HT-29 (cell line): ENCODE data around the gene PRR35. TPM values are rescaled to one million over a fixed set of nuclear protein-coding genes. Genes with fewer than 3 reads are reported as not detected.

Experiments
- DNase-seq: peaks from one replicate; pipeline ENCODE4 v3.0.0-alpha.2; 2015; ENCODE audit warnings: low spot score
- total RNA-seq: library from RNA; depleted of rRNA; stranded (reverse); fragments of >200 nt; shearing (Covaris generic); gene quantifications from 2 replicates; pipeline ENCODE4 v1.2.3, GENCODE V29; 2014

The PRR35 gene
- total RNA-seq, 1 experiment from 2014 or later: not detected

DNA sequence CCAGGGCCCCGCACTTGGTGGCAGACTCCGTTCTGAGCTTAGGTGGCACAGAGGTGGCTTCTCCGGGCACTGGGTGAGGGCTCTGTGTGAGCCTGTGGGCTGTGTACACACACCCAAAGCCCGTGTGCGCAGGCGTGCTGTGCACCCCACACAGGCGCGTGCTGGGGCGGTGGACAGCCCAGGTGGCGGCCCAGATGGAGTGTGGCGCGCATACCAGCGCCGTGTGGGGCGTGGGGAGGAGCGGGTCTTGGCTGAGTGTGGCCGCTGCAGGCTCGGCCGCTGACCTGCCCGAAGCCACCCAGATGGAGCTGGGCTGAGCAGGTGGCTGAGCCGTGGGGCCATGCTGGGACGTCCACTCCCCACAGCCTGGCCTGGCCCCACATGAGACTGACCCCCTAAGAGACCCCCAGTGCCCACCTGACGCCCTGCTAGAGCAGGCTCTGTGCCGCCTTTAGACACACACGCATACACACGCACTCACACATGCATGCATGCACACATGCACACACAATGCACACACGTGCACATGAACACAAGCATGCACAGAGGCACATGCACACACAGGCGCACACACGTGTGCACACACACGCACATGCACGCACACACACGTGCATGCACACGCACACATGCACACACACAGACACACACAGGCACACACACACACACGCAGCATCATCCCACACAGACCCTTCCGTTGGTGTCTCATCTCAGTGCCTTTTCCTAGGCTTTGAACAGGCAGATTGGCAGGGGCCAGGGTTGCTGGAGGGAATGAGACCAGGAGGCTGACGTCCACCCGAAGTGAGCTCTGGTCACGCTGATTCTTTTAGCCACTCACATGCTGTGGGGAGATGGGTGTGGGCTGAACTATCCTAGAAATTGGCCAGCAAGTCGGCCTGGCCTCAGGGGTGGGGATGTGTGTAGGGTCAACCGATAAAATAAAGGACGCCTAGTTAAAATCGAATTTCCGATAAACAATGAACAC lies 2.1 kb downstream of the PRR35 start:
- DNase-seq: no peak

DNA sequence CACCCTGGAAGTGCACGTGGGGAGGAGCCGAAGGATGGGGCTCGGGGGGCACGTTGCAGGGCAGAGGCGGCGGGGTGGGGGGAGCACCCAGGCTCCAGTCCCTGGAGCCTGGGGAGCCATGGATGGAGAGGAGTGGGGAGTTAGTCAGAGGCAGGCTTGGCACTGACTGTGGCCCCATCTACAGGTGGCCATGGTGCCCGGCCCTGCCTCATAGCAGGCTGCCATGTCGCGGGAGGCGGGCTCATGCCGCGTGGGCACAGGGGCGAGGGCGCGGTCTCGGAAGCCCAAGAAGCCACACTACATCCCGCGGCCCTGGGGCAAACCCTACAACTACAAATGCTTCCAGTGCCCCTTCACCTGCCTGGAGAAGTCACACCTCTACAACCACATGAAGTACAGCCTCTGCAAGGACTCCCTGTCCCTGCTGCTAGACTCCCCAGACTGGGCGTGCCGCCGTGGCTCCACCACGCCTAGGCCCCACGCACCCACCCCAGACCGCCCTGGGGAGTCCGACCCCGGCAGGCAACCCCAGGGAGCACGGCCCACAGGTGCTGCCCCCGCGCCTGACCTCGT lies 3.0 kb downstream of the PRR35 start:
- DNase-seq: peak; percentile 12

DNA sequence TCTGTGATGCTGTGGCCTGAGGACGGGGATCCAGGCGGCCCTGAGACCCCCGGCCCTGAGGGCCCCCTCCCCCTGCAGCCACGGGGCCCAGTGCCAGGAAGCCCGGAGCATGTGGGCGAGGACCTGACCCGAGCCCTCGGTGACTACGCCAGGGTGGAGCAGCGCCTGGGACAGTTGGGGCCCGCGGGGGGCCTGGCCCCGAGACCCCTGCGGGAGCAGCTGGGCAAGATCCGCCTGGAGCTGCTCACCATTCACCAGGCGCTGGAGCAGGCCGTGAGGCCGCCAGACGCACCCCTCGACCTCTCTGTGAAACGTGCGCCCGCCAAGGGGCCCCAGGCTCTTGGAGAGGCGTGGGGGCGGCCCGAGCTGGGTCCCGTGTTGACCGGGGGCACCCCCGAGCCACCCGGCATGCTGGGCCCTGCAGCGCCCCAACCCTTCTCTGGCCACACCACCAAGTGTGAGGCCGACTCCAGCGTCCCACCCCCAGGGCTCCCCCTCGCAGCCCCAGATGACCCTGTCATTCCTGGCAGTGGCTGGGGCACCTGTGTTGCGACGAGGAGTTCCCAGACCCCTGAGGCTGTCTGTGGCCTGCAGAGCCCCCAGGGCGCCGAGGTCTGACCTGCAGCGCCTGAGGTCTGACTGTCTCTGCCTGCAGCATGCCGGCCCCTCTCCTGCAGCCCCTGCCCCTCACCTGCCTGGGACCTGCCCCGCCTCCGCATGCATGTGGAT lies 4.7 kb downstream of the PRR35 start:
- DNase-seq: no peak

DNA sequence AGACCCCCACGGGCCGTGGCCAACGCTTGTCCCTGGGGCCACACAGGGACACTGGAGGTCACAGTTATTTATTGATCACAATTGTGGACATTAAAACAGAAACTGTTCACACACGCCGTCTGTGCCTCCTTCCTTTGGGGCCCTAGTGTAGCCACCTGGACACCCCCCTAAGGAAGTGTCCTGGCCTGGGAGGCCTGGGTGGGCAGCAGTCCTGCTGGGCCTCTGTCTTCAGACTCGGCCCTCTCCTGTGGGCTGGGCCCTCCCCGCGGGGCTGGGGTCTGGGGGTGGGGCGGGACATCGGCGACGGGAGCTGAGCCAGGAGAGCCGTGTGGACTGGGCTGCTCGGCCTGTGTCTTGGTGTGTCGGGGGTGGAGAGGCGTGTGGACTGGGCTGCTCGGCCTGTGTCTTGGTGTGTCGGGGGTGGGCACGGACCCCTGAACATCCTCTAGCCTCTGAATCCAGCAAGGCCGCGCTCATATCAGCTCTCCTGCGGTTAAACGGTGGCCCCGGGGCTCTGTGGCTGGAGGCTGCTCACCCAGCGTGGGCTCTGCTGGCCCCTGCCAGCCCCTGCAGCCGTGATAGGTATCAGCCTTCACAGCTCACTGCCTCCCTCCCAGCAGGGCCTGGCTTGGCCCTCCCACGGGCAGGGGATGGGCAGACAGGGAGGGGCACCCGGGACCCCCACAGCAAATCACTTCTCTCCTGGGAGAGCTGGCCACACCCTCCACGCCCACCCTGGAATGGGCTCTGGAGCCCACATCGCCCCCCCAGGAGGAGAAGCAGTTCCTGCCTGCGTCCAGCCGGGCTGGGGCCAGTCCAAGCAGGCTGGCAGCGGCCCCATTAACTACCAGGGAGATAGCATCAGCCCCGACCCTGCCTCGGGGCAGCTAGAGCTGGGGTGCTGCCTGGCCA lies 5.5 kb downstream of the PRR35 start:
- DNase-seq: no peak

DNA sequence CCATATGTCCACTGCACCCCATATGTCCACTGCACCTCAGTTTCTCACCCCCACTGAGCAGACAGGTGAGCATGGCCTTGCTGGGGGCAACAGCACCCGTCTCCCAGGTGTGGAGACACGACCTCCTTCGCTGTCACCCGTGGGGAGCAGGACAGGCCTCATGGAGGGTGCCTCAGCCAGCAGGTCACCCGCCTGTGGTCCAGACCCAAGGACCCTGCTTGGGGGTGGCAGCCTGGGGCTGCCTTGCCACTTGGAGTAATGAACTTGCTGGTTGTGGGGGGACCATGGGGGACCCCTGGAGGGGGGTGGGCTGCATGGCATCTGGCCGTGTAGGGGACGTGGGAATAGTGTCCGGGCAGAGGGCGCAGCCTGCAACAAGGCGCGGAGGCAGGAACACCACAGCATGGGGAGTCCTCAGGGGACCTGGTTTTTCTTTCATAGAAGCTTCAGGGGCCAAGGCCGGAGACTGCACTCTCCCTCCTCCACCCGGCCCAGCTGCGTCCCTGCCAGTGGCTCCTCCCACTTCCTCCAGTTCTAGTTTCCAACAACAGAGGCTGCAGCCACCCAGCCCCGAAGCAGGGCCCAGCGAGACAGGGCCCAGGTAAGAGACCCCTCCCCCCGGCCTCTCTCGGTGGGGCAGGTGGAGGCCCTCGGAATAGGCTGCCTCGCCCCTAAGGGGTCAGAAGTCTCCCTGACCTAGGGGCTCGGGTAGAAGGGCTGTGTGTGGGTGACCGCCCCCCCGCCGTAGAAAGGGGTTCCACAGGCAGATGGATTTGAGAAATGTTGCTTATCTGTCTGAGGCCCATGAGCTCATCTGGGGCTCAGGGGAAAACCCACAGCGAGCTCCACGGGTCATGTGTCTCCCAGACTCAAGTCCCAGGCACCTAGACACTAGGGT lies 6.5 kb downstream of the PRR35 start, which contains the start of gene NHLRC4:
Gene NHLRC4 (plus strand): TSS at position 531 of the 898 bp plus-strand sequence. CDS start 1,043 bp downstream, outside the sequence.
- peak; percentile 25 for DNase-seq

DNA sequence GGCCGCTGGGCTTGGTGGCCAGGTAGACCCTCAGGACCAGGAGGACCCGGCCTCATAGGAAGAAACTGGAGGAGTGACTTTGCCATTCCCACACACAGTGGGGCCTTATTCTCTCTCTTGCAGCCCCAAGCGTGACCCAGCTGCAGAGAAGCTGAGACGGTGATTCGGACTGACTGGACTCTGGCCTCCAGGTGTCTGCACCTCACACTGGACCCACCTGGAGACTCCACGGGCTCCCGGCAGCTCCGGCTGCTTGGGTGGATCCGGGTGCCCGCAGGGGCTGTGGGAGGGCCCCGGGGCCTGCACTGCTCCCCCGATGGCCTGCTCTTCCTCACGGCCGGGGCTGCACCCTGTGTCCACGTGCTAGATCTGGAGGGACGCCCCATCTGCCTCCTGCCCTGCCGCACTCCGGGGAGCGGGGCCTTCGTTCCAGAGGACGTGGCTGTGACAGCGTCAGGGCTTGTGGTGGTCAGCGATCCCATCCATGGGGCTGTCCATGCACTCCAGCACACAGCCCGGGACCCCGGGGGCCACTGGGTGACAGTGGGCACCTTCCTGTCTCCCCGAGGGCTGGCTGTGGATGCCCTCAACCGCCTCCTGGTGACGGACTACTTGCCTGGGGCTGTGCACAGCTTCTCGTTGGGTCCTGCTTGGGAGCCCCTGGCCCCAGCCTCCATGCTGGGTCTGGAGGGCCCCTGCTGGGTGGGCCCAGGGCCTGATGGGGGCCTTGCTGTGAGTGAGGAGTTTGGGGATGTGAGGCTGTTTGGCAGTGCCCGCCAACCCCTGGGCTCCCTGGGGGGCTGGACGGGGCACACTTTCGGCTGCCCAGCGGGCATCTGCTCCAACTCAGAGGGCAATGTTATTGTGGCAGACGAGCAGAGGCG lies 7.4 kb downstream of the PRR35 start:
- DNase-seq: no peak

DNA sequence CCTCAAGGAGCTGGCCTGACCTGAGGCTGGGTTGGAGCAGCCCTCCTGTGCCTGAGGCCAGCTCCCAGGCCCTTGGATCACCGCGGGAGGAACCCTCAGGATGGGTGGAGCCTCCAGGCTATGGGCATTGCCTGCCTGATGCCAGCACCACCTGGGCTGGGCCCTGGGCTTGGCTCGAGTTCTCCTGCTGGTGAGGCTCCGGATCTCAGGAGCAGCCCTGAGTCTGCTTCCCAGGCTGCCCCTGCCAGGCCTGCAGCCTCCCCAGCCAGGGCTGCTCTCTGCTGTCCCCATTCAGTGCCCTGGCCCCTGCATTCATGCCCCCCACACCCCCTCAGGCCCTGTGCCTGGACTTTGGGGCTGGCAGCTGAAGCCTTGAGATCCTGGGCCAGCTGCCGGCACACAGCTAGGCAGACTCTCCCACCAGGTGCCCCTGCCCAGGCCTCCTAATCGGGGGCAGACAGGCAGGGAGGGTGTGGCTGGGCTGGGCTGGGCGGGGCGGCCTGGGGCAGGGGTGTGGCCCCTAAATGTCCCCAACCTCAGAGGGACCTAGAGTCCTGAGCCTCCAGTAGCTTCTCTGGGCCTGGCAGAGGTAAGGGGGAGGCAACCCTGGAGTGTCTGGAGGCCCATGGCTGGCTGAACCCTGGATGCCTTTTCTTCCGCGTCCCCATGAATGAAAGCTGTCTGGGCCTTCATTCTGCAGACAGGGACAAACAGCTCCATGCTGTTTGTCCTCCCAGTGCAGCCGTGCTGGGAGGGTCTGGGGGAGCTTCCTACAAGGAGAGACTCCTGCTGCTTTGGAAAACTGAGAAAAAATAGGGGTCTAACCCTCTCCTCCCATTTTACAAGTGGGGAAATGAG lies 8.4 kb downstream of the PRR35 start:
- no peak for DNase-seq

DNA sequence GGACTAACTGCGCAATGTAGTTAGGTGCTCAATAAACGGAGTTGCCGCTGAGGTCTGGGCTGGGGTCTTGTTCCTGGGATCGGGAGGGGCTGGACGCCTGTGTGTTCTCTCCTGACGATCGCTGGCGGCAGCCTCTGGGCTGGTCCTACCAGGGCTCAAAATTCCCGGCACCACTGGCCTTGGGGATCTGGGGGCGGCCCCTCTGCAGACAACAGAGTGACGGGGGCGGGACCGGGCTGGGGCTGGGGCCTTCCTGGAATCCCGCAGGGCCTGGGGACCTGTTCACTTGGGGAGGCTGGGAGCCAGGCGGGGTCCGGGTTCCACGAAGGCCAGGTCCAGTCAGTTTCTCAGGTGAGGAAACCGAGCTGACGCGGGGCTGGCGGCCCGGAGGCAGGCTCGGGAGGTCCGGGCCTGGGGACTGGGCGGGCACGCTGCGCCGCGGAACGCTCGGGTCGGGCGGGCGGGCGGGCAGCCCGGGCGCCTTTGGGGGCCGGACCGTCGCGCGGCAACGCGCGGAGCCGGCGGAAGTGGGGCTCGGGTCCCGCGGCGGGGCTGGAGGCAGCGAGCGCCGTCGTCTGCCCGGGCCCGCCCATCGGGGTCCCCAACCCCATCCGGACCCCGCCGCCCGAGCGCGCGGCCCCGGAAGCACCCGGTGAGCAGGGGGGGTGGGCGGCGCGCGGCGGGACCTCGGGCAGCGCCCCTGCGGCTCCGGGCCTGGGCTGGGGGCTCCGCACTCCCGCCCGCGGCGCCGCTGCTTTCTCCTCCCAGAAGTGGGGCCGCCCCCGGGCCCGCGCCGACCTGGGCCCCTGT lies 9.5 kb downstream of the PRR35 start, which contains the start of gene PIGQ:
Gene PIGQ (plus strand): TSS at position 524 of the 810 bp plus-strand sequence. CDS start 4,107 bp downstream, outside the sequence.
- peak; percentile 48 for DNase-seq

DNA sequence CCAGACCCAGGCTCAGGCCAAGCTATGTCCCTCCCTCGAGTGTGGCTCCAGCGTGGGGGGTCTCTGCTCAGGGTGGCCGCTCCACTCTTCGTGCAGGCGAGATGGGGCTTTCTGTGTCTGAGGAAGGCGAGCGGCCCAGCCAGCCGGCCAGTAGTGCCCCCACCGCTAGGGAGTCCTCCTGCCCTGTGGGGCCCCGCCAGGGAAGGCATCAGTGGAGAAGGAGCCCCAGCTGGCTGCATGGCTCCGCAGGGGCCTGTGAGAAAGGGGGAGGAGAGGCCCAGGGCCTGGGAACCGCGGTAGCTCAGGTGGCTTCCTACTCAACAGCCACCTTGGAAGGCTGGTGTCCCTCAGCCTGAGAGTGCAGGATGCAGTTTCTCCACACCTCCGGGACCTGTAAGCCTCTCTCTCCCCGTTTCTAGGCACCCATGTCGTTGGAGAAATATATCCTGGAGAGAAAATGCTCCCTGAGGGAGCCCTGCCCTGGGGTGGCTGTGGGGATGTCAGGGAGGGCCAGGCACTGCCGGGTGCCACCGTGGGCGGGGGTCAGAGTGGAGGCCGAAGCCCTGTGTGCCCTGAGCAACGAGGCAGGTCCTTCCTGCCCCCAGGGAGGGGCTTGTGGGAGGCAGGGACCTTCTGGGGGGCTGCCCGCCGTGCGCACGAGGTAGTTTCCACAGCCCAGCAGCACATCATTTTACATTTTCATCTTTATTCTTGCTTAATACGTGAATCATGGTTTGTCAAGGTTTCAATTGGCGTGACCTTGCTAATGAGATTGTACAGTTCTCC lies 12.9 kb downstream of the PRR35 start:
- DNase-seq: no peak

DNA sequence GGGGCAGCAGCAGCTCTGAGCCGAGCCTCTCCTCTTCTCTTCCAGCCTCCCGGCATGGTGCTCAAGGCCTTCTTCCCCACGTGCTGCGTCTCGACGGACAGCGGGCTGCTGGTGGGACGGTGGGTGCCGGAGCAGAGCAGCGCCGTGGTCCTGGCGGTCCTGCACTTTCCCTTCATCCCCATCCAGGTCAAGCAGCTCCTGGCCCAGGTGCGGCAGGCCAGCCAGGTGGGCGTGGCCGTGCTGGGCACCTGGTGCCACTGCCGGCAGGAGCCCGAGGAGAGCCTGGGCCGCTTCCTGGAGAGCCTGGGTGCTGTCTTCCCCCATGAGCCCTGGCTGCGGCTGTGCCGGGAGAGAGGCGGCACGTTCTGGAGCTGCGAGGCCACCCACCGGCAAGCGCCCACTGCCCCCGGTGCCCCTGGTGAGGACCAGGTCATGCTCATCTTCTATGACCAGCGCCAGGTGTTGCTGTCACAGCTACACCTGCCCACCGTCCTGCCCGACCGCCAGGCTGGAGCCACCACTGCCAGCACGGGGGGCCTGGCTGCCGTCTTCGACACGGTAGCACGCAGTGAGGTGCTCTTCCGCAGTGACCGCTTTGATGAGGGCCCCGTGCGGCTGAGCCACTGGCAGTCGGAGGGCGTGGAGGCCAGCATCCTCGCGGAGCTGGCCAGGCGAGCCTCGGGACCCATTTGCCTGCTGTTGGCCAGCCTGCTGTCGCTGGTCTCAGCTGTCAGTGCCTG lies 14.0 kb downstream of the PRR35 start:
- no peak for DNase-seq

DNA sequence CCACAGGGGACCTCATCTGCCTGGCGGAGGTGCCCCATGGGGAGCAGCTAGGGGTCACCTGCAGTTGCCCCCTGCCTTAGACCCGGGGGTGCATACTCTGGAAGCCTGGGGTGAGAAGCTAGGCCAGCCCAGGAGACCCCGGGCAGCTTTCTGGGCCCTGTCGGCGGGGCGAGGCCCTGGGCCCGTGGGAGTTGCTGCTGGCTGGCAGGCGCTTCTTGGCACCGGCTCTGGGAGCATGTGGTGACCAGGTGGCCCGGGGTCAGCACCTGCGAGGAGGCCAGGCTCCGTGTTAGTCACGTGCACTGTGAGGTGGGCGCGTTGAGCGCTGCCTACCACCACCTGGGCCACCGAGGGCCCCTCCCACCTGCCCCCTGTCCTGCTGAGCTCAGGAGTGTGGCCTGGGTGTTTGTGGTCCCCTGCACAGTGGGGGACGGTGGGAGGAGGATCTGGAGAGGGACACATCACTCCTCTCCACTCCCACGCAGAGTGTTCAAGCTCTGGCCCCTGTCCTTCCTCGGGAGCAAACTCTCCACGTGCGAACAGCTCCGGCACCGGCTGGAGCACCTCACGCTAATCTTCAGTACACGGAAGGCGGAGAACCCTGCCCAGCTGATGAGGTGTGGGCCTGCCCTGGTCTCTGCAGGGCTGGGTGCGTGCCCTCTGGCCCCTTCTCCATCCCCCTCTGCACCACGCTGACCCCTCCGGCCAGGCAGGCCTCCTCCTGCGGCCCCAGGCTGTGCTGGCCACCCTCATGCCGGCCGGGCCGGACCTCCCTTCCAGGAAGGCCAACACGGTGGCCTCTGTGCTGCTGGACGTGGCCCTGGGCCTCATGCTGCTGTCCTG lies 15.4 kb downstream of the PRR35 start:
- DNase-seq: no peak

DNA sequence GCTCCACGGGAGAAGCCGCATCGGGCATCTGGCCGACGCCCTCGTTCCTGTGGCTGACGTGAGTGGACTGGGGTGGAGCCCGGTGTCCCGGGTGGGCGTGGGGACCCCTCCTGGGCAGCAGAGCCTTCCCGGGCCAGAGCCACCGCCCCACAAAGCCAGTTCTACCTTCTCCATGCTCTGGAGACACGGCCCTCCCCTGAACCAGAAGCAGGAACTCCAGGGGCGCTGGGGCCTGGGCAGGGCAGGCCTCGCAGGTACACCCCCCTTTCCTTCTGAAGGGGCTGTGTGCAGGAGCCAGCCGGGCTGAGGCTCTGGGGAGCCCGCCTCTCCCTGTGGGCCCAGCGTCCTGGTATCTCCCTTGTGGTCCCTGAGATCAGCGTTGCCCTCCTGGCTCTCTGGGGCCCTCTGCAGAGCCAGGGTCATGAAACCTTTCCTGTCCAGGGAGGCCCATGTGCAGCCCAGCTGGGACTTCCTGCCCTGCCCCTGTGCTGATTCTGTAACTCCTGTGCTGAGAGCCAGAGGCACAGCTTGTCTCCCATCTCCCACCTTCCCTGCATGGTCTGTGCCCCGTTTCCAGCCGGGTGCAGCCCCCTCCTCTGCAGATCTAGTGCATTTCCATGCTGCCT lies 16.1 kb downstream of the PRR35 start:
- DNase-seq: no peak

DNA sequence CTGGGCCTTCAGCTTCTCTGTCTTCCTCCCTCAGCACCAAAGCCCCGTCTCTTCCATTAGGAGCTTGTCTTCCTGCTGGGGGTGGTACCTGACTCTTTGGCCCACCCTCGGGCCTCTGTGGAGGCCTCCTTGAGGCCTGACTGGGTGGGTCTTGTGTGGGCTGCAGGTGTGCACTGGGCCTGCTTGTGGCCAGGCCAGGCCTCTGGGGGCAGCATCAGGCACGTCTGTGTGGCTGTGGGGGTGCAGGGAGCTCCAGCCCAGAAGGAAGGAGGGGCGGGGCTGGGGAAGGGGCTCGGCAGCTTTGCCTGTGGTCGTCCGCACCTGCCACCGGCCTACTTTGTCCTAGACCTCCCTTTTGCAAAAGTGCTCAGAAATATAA lies 16.6 kb downstream of the PRR35 start:
- DNase-seq: no peak

DNA sequence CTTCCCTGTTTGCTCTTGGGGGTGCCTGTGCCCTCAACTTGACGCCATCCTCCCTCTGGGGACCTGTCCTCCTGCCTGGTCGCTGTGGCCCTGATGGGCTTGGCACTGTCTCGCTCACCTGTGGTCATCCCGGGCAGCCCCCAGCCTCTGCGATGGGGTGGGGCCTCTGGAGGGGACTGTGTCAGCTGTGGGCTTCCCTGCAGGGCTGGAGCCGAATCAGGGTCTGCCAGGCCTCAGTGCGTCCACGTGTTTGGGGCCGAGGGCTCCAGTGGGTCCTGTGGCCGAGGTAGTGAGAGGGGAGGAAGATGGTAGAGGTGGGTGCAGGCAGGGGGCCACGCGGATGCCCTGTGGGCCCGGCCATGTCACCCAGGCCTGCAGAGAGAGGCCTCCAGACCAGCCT lies 17.6 kb downstream of the PRR35 start:
- no peak for DNase-seq
